AG04449 (cell line): ENCODE results near the gene NDUFA3.

Experiments used
- CTCF ChIA-PET: fragments of 350-600 bp; formaldehyde crosslinking; extraction: SDS; loops from one replicate; lab custom pipeline; 2021; ENCODE audit warnings: antibody characterized with exemption; lab: Yijun Ruan, JAX
- POLR2A ChIA-PET: fragments of 400-600, 350-600 bp; formaldehyde crosslinking; extraction: SDS; loops from one replicate; lab custom pipeline; 2020; ENCODE audit warnings: antibody characterized with exemption, inconsistent platforms; lab: Yijun Ruan, JAX
- DNase-seq: peaks from one replicate; pipeline ENCODE4 v3.0.0-alpha.2; 2010; ENCODE audit warnings: low read depth, low spot score
- H3K4me3 ChIP-seq: 2 replicates; pipeline ENCODE4 v1.5.1; 2011; ENCODE audit warnings: low read depth, mild to moderate bottlenecking, control low read depth, low read length
- TF ChIP-seq, protein P1 (sequence below): IDR thresholded peaks from one replicate; pipeline ENCODE4 v1.5.1; 2011; ENCODE audit warnings: mild to moderate bottlenecking, moderate library complexity, low read length, control low read depth, inconsistent platforms; ENCODE audit not compliant: insufficient read depth; ENCODE audit errors: missing control alignments

Gene NDUFA3

DNA sequence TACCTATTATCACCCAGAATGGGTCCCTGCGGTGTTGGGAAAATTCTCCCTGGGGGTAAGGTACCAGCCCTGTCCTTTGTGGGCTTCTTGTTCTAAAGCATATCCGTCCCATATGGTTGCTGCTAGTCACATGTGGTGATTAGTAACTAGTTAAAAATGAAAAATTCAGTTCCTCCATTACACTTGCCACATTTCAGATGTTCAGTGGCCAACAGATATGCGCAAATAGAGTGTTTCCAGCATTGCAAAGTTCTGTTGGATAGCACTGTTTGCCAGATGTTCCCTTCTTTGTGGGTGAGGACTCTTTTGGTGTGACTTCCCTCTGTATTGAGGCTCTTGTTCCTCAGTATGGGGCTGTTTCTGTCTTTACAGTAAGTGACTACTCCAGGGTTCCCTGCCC is 38.7 kb downstream of the NDUFA3 start:
- ChIA-PET POLR2A (no interaction called here), CTCF (interaction anchor here (0.9 to 1.0 kb wide), 2 partner anchors 18 to 29 kb away, joined by 3 read pairs; partner anchors contain the start of gene LENG1)
- TF ChIP-seq, protein P1, sequence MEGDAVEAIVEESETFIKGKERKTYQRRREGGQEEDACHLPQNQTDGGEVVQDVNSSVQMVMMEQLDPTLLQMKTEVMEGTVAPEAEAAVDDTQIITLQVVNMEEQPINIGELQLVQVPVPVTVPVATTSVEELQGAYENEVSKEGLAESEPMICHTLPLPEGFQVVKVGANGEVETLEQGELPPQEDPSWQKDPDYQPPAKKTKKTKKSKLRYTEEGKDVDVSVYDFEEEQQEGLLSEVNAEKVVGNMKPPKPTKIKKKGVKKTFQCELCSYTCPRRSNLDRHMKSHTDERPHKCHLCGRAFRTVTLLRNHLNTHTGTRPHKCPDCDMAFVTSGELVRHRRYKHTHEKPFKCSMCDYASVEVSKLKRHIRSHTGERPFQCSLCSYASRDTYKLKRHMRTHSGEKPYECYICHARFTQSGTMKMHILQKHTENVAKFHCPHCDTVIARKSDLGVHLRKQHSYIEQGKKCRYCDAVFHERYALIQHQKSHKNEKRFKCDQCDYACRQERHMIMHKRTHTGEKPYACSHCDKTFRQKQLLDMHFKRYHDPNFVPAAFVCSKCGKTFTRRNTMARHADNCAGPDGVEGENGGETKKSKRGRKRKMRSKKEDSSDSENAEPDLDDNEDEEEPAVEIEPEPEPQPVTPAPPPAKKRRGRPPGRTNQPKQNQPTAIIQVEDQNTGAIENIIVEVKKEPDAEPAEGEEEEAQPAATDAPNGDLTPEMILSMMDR: no peak
- no peak overlapping the region for H3K4me3 ChIP-seq
- no peak for DNase-seq

DNA sequence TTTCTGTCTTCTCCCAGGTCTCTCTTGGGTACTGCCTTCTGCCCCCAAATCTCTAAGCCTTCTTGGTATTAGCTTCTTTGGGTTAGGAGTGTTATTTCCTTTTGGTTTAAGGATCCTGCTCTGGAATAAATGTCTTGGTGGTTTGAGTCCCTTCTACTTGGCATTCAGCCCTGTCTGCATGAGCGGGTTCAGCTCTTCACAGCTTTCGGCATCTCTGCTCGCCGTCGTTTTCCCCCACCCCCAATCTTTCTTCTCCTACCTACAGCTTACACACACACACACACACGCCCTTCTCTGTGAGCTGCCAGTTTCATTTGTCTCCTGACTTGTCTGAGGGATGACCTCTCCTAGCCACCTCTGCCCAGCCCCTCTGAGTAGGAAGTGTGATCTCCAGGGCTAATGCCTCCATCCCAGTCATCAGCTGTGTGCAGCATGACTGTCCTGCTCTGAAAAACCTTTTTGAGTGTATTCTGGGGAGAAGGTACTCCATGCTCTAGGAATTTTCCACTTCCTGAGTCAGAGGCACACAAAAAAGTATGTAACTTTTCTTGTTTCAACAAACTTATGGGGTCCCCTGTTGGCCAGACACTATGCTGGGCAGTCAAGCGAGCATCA is 39.6 kb downstream of the NDUFA3 start:
- TF ChIP-seq, protein P1: no peak
- ChIA-PET CTCF (interaction anchor here (0.7 to 1.0 kb wide), 3 partner anchors 17 to 249 kb away, joined by 3 read pairs; partner anchors contain the start of gene LENG1), POLR2A (no interaction called here)
- H3K4me3 ChIP-seq: no peak overlapping the region
- DNase-seq: no peak

DNA sequence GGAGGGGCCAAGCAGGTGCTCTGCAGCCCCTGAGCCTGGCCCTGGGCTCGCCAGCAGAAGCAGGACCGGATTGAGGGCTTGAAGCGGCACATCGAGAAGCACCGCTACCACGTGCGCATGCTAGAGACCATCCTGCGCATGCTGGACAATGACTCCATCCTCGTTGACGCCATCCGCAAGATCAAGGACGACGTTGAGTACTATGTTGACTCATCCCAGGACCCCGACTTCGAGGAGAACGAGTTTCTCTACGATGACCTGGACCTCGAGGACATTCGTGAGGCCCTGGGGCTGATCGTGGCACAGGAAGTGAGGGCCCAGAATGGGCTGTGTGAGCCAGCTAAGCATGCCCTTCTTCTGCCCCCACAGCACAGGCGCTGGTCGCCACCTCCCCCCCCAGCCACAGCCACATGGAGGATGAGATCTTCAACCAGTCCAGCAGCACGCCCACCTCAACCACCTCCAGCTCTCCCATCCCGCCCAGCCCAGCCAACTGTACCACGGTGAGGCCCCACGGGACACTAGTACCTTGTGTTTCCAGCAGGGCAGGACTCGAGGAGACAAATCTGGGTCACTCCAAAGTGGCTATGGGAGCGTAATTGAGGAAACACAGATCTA is 43.0 kb downstream of the NDUFA3 start:
- H3K4me3 ChIP-seq: no peak overlapping the region
- ChIA-PET POLR2A (interaction anchor here (0.6 kb wide), 1 partner anchor 43 kb away, joined by 4 read pairs; no protein-coding TSS in a partner anchor), CTCF (no interaction called here)
- TF ChIP-seq, protein P1: no peak
- DNase-seq: no peak

DNA sequence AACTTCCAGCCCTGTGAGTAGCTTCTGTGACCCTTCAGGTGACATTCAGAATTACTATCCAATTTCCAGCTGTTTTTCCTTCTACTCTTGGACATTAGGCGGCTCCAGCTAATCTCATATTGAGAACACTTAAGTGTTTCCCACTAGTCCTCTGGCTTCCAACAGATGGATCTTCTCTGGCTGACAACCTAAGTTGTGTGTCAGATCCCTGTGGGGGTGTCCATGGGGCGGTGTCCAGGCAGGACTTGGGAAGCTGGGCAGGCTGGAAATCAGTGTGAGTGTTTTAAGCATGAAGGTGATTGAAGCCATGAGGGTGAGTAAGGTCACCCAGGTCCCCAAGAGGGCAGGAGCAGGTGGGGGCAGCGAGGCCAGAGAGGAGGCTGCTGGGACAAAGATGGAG is 45.0 kb downstream of the NDUFA3 start:
- POLR2A ChIA-PET: interaction anchor here (2.1 kb wide), 1 partner anchor 10 kb away, joined by 7 read pairs; the partner anchor contains the start of gene CNOT3
- CTCF ChIA-PET: interaction anchor here (0.9 to 1.0 kb wide), 2 partner anchors 11 to 21 kb away, joined by 3 to 6 read pairs; no protein-coding TSS in a partner anchor
- DNase-seq: no peak
- TF ChIP-seq, protein P1: no peak
- no peak overlapping the region for H3K4me3 ChIP-seq

DNA sequence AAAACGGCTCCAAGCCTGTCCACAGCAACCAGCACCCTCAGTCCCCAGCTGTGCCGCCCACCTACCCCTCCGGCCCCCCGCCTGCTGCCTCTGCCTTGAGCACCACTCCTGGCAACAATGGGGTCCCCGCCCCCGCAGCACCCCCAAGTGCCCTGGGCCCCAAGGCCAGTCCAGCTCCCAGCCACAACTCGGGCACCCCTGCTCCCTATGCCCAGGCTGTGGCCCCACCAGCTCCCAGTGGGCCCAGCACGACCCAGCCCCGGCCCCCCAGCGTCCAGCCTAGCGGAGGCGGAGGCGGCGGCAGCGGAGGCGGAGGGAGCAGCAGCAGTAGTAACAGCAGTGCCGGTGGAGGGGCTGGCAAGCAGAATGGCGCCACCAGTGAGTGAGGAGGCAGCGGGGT is 45.5 kb downstream of the NDUFA3 start:
- H3K4me3 ChIP-seq: no peak overlapping the region
- TF ChIP-seq, protein P1: no peak
- no peak for DNase-seq
- CTCF ChIA-PET: interaction anchor here (0.9 to 1.0 kb wide), 2 partner anchors 10 to 21 kb away, joined by 3 to 6 read pairs; no protein-coding TSS in a partner anchor
- POLR2A ChIA-PET: interaction anchor here (2.1 kb wide), 1 partner anchor 11 kb away, joined by 7 read pairs; the partner anchor contains the start of gene CNOT3
